OCI-LY1 (cell line): Measurements from ENCODE around the gene CLCN5.

ENCODE experiments used
- CTCF ChIP-seq: fragments of 200-600 bp; sonication (generic), shearing (Covaris generic); IDR thresholded peaks from 2 replicates; pipeline ENCODE4 v1.5.1; 2017; ENCODE audit warnings: mild to moderate bottlenecking, antibody characterized with exemption, low read length, moderate library complexity, mixed read lengths
- EZH2 ChIP-seq: fragments of 200-600 bp; sonication (generic), shearing (Covaris generic); IDR thresholded peaks from 2 replicates; pipeline ENCODE4 v1.8.0; 2017; ENCODE audit warnings: borderline replicate concordance, mixed run types, mild to moderate bottlenecking, antibody characterized with exemption, low read length, moderate library complexity, mixed read lengths

GRCh38 chrX:49925176-49925575 lies 2.8 kb downstream of the CLCN5 start:
- TF ChIP-seq EZH2 (no peak), CTCF (no peak)
